K562 (cell line): ENCODE data around the gene SLC7A5. TPM values are rescaled to one million over a fixed set of nuclear protein-coding genes. Genes with fewer than 3 reads are reported as not detected.

Source experiments
- ARID1B ChIP-seq: fragments of 450-650 bp; IDR thresholded peaks from 2 replicates; pipeline ENCODE4 v1.6.1; 2016; ENCODE audit warnings: antibody characterized with exemption, mild to moderate bottlenecking, inconsistent platforms
- CTCF ChIP-seq, 3 experiments: IDR thresholded peaks in 2 of 3; conservative IDR thresholded peaks in 1 of 3; 2 replicates each; pipeline ENCODE4 v1.5.1; 2011 to 2012; ENCODE audit warnings: low read length in 3 of 3, mild to moderate bottlenecking in 3 of 3, control low read depth in 2 of 3, improper control_type of control experiment in 1 of 3, inconsistent platforms in 1 of 3, low read depth in 1 of 3, mixed read lengths in 1 of 3, moderate library complexity in 1 of 3; ENCODE audit not compliant: insufficient read depth in 2 of 3
- CTCFL ChIP-seq: IDR thresholded peaks from 2 replicates; pipeline ENCODE4 v1.6.1; 2011; ENCODE audit warnings: borderline replicate concordance, low read depth, mild to moderate bottlenecking, moderate library complexity, low read length; ENCODE audit not compliant: insufficient read depth, poor library complexity, severe bottlenecking
- E2F6 ChIP-seq, 2 experiments: IDR thresholded peaks; 2 replicates each; pipeline ENCODE4 v1.6.1; 2011; ENCODE audit warnings: borderline replicate concordance in 1 of 2, control low read depth in 1 of 2, low read depth in 1 of 2, low read length in 1 of 2, mild to moderate bottlenecking in 1 of 2, mixed read lengths in 1 of 2, moderate library complexity in 1 of 2; ENCODE audit not compliant: insufficient read depth in 1 of 2, insufficient read length in 1 of 2, poor library complexity in 1 of 2, severe bottlenecking in 1 of 2; ENCODE audit errors: extremely low read depth in 1 of 2
- KLF13 ChIP-seq: fragments of 450-650 bp; IDR thresholded peaks from 2 replicates; pipeline ENCODE4 v1.6.1; 2016; ENCODE audit warnings: missing genetic modification characterization, low read depth, mild to moderate bottlenecking, missing compliant biosample characterization, moderate library complexity, borderline replicate concordance
- NFATC3 ChIP-seq: fragments of 450-650 bp; IDR thresholded peaks from 2 replicates; pipeline ENCODE4 v1.6.1; 2017; ENCODE audit warnings: mild to moderate bottlenecking
- NFE2L1 ChIP-seq: fragments of 450-650 bp; IDR thresholded peaks from 2 replicates; pipeline ENCODE4 v1.6.1; 2016; ENCODE audit warnings: missing genetic modification characterization, low read depth, mild to moderate bottlenecking, missing compliant biosample characterization, moderate library complexity, borderline replicate concordance
- POLR2AphosphoS2 ChIP-seq: IDR thresholded peaks from 2 replicates; pipeline ENCODE4 v1.6.1; 2012; ENCODE audit warnings: low read length, improper control_type of control experiment
- SMC3 ChIP-seq: conservative IDR thresholded peaks from 2 replicates; pipeline ENCODE4 v1.6.1; 2011; ENCODE audit warnings: low read depth, low read length, improper control_type of control experiment; ENCODE audit not compliant: insufficient read depth
- SUPT5H ChIP-seq: fragments of 450-650 bp; IDR thresholded peaks from 2 replicates; pipeline ENCODE4 v1.6.1; 2016
- TBL1XR1 ChIP-seq, 2 experiments: IDR thresholded peaks; 2 replicates each; pipeline ENCODE4 v1.6.1; 2012; ENCODE audit warnings: improper control_type of control experiment in 2 of 2, low read length in 2 of 2, mild to moderate bottlenecking in 1 of 2
- ZBTB9 ChIP-seq: fragments of 450-650 bp; formaldehyde crosslinking; IDR thresholded peaks from 2 replicates; pipeline ENCODE4 v1.4.0; 2020; ENCODE audit warnings: mild to moderate bottlenecking, moderate library complexity
- ZNF592 ChIP-seq: fragments of 450-650 bp; IDR thresholded peaks from 2 replicates; pipeline ENCODE4 v1.6.1; 2017; ENCODE audit warnings: antibody characterized with exemption, mild to moderate bottlenecking
- polyA plus RNA-seq, 8 experiments: library from polyadenylated mRNA; depleted of rRNA in 4 of 8; stranded (reverse) in 5 of 8; unstranded in 3 of 8; fragments of >200 nt; fragmentation: Nextera tagmentation in 2 of 8; fragmentation: Illumina TruSeq in 1 of 8; extraction: Ambion mirVana in 2 of 8; extraction: Trizol in 1 of 8; gene quantifications; 2 replicates each; pipeline versions ENCODE4 v1.2.1 to v1.2.3, GENCODE V29; 2011 to 2014; ENCODE audit warnings: inconsistent platforms in 1 of 8, missing spikeins in 1 of 8
- total RNA-seq, 7 experiments: library from RNA; depleted of rRNA in 6 of 7; stranded (reverse); fragments of >200 nt in 6 of 7; fragmentation: Illumina TruSeq in 2 of 7; extraction: Trizol in 2 of 7; gene quantifications; 2 replicates each; pipeline versions ENCODE4 v1.2.1 to v1.2.3, GENCODE V29; 2011 to 2021; ENCODE audit warnings: low replicate concordance in 1 of 7

SLC7A5 gene
- total and polyA plus RNA-seq, 9 of the 15 experiments (the other 6 are each of a cell fraction or from before 2014, with no cell fraction given): 1.9 to 220 (median 18.6) TPM

- TF ChIP-seq KLF13 (0 out of 2 replicates have a peak, but pooled peaks have one; percentile 60), CTCF (IDR thresholded peaks at IDR 0.05 in 2 of 3, conservative IDR thresholded peaks at IDR 0.05 in 1 of 3; ENCODE audit: insufficient read depth in 2 of 3, low read depth in 1 of 3, low read length in 3 of 3) (peak; percentile 77 to 90 (median 81)), ZNF592 (peak; percentile 57; the same call in 1 of the 2 replicates), ZBTB9 (CRISPR knock-in tag) (0 out of 2 replicates have a peak, but pooled peaks have one; percentile 35), SUPT5H (peak; percentile 35; the same call in 1 of the 2 replicates), ARID1B (no peak), SMC3 (peak; percentile 86), CTCFL (peak; percentile 95), POLR2AphosphoS2 (peak; percentile 51; the same call in 1 of the 2 replicates), NFE2L1 (tag) (no peak), TBL1XR1 (IDR thresholded peaks at IDR 0.05; ENCODE audit: low read length in 2 of 2) (no peak), E2F6 (IDR thresholded peaks at IDR 0.05; ENCODE audit: borderline replicate concordance in 1 of 2, extremely low read depth in 1 of 2, insufficient read depth in 1 of 2, insufficient read length in 1 of 2, low read depth in 1 of 2, low read length in 1 of 2, poor library complexity in 1 of 2, severe bottlenecking in 1 of 2) (peak in 1 of 2 experiments; percentile 6), NFATC3 (no peak)
These were observed 19.0 kb downstream of the SLC7A5 start (continued) for GRCh38 chr16:87850009-87851006.
